GM12874 (cell line): Measurements from ENCODE around the gene HHAT.

Experiments used
- TF ChIP-seq, protein P1 (sequence below): IDR thresholded peaks from 2 replicates; pipeline ENCODE4 v1.5.1; 2011; ENCODE audit warnings: low read depth, mild to moderate bottlenecking, control low read depth, low read length, moderate library complexity; ENCODE audit not compliant: insufficient read depth

HHAT gene

DNA sequence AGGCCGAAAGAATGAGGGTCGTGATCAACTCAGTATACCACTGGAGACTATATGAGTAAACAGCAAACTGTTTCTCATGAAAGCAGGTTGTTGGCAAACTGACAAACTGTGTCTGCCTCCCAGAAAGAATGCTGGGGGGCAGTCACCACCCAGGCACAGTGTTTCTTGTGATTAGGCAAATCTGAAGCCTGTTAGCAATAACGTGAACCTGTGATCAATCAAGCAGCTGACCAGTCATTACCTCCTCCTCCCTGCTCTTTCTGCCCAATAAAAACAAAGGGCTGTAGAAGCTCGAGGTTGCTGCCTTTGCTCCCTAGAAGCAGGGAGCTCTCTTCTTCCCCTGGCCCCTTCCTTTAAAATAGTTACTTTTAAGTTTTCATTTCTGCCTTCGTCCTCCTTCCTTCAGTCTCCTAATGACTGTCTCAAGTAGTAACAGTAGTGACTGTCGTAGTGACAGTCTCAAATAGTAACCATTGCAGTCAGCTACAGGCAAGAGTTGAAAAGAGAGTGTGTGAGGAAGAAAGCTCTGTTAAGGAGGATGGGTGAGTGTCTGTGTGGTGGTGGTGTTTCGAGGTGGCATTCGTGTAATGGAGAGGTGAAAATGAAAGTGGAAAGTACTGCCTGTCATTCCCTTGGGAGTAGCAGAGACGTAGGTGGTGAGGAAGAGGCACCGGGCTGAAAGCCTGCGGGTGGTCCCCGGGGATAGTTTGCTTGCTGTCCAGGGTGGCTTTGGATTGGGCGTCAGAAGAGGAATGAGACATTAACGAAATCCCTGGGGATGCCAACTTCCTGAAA lies 14.5 kb downstream of the HHAT start:
- TF ChIP-seq, protein P1, sequence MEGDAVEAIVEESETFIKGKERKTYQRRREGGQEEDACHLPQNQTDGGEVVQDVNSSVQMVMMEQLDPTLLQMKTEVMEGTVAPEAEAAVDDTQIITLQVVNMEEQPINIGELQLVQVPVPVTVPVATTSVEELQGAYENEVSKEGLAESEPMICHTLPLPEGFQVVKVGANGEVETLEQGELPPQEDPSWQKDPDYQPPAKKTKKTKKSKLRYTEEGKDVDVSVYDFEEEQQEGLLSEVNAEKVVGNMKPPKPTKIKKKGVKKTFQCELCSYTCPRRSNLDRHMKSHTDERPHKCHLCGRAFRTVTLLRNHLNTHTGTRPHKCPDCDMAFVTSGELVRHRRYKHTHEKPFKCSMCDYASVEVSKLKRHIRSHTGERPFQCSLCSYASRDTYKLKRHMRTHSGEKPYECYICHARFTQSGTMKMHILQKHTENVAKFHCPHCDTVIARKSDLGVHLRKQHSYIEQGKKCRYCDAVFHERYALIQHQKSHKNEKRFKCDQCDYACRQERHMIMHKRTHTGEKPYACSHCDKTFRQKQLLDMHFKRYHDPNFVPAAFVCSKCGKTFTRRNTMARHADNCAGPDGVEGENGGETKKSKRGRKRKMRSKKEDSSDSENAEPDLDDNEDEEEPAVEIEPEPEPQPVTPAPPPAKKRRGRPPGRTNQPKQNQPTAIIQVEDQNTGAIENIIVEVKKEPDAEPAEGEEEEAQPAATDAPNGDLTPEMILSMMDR, result no peak

DNA sequence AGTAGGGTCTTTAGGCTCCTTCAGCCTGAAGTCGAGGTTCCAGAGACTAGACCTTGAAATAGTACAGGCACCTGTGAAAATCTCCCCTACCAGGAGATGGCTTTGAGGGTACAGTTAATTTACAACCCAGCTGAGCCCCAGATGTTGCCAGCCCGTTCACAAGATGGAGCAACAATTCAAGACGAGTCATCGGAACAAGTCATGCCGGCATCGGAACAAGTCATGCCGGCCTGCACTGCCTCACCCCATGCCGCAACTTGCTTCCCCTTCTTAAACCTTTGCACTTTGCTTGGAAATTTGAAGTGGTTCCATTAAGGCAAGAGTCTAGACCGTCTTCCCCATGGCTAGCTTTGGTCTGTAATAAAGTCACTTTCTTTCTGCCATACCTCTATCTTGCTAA lies 16.0 kb downstream of the HHAT start:
- TF ChIP-seq, protein P1, result no peak

DNA sequence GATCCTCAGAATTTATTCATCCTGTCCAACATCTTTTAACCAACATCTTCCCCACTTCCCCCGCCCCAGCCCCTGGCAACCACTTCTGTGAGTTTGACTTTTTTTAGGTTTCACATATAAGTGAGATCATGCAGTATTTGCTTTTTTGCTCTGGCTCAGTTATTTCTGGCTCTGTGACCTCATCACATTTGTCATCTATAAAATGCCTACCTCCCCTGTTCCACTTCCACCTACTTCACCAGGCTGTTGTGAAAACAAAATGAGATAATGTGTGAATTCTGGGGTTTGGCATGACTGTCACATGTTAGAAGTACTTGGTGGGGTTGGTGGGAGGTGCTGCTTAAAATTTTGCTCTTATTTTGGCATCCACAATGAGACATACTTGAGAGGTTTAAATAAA lies 18.4 kb downstream of the HHAT start:
- TF ChIP-seq, protein P1, result no peak

DNA sequence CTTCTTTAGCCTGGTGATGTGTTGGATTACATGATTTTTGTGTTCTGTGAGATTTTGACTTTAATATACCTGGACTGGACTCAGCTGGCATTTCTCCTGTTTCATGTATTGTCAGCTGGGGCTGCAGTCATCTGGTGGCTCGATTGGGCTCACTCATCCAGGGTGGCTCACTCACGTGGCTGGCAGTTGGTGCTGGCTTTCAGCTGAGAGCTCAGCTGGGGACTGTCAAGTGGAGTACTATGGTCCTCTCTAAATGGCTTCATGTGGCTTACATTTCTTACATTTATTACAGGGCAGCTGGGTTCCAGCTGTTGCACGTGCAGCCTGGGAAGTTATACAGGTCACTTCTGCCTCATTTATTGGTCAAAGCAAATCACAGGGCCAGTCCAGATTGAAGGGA lies 22.8 kb downstream of the HHAT start:
- TF ChIP-seq, protein P1, result no peak

DNA sequence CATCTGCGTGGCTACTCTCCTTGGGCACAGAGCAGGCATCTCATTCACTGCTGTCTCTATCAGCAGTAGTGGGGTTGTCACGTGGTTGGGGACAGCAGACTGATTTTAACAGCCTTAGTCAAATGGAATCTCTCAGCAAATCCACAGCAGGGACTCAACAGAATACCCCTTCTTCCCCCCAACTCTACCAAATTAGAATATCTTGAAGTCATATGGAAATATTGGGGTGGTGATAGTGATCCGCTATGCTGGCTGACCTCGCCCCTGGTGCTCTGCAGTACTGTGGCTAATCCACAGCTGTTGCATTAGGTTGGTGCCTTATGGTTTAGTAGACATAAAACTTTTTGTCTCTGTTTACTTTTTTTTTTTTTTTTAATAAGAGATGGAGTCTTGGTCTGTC lies 23.9 kb downstream of the HHAT start:
- TF ChIP-seq, protein P1, result no peak

DNA sequence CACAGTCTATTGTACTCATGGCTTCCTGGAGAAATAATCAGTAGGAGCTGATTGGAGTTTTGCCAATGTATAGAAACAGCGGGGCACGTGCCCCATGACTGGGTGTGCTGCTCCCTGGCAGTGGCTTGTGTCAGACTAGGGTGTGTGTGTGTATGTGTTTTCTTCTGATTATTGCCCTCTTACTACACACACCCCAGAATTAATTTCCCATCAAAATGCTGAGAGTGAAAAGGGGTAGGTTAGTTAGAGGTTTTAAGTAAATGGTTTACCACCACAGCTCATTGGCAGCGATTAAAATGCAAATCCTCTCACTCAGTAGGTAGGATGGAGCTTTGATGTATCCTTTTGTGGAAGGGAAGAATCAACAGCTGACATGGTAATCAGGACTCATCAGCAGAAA lies 29.9 kb downstream of the HHAT start:
- TF ChIP-seq, protein P1, result no peak

DNA sequence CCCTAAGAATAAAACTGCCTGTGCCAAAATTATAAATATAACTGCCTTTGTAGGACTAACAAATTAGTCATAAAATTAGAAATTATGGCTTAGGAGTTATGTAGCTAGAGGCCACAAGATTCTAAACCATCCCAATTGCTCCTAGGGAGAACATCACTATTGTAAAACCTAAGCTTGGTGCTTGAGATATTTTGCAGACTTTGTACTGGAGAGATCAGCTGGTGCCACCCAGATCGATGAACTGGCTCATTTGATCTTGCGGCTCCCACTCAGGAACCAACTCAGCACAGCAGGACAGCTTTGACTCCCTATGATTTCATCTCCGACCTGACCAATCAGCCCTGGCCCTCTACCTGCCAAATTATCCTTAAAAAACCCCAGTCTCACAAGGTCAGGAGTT lies 30.6 kb downstream of the HHAT start:
- TF ChIP-seq, protein P1, result no peak
